Measurements from ENCODE around the gene SLBP.

GRCh38 chr4:1695913-1696312, 16.2 kb downstream of the SLBP start:
- TF ChIP-seq EZH2 (IDR thresholded peaks at IDR 0.05; ENCODE audit: low read depth), result no peak
- TF ChIP-seq CTCF (conservative IDR thresholded peaks at IDR 0.05), result no peak

Data from PC-9 (cell line).